ENCODE data around the gene GPER1.

Gene GPER1

DNA sequence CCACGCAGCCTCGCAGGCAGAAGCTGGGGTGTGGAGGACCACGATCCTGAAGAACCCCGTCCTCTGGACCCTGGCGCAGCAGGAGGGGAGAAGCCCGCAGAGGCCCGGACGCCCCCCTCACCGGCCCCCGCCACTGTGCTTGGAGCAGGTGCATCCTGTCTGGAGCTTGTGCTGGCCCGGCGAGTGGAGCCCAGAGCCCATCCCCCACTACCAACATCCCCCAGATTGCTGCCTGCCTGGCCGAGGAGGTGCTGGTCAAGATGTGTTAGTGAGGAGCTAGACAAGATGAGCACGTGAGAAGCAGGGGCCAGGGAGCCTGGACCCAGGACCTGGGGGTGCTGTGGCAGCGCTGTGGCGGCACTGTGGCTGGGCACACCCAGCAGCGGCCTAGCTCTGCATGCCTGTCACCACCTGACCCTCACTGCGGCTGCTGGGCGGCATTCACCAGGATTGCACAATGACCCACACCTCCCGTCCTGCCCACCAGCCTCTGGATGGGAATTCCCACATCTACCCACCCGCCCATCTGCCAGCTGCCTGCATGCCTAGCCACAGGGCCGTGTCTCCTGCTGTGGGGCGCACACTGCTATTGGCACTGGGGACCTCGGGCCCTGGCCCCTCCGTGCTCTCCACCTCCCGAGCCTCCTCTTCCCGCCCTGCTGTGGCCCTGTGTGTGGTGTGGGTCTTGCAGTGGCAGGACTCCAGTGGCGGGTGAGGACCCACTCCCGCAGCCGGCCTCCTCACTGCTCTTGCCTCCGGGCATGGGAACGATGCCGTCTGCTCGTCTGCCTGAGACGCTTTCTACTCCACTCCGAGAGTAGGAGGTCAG lies 31.7 kb upstream of the GPER1 start:
- no peak for TF ChIP-seq FOXP2 (optimal IDR thresholded peaks at IDR 0.05; ENCODE audit: borderline replicate concordance, extremely low read depth, extremely low read length, insufficient read depth)
- no peak for TF ChIP-seq POLR2AphosphoS5 (IDR thresholded peaks at IDR 0.05; ENCODE audit: low read depth, low read length)
- TF ChIP-seq SIN3A (IDR thresholded peaks at IDR 0.05; ENCODE audit: borderline replicate concordance, insufficient read depth, low read length): no peak
- TF ChIP-seq REST (IDR thresholded peaks at IDR 0.05; ENCODE audit: insufficient read depth in 1 of 2, low read depth in 2 of 2, low read length in 2 of 2): no peak
- TF ChIP-seq TAF1 (IDR thresholded peaks at IDR 0.05; ENCODE audit: borderline replicate concordance, insufficient read depth, low read length): no peak

- TF ChIP-seq TAF1 (IDR thresholded peaks at IDR 0.05; ENCODE audit: borderline replicate concordance, insufficient read depth, low read length) (no peak), REST (IDR thresholded peaks at IDR 0.05; ENCODE audit: insufficient read depth in 1 of 2, low read depth in 2 of 2, low read length in 2 of 2) (no peak), FOXP2 (optimal IDR thresholded peaks at IDR 0.05; ENCODE audit: borderline replicate concordance, extremely low read depth, extremely low read length, insufficient read depth) (no peak), POLR2AphosphoS5 (IDR thresholded peaks at IDR 0.05; ENCODE audit: low read depth, low read length) (no peak), SIN3A (IDR thresholded peaks at IDR 0.05; ENCODE audit: borderline replicate concordance, insufficient read depth, low read length) (no peak)
Measured at GRCh38 chr7:1056785-1057410, 31.0 kb upstream of the GPER1 start.

DNA sequence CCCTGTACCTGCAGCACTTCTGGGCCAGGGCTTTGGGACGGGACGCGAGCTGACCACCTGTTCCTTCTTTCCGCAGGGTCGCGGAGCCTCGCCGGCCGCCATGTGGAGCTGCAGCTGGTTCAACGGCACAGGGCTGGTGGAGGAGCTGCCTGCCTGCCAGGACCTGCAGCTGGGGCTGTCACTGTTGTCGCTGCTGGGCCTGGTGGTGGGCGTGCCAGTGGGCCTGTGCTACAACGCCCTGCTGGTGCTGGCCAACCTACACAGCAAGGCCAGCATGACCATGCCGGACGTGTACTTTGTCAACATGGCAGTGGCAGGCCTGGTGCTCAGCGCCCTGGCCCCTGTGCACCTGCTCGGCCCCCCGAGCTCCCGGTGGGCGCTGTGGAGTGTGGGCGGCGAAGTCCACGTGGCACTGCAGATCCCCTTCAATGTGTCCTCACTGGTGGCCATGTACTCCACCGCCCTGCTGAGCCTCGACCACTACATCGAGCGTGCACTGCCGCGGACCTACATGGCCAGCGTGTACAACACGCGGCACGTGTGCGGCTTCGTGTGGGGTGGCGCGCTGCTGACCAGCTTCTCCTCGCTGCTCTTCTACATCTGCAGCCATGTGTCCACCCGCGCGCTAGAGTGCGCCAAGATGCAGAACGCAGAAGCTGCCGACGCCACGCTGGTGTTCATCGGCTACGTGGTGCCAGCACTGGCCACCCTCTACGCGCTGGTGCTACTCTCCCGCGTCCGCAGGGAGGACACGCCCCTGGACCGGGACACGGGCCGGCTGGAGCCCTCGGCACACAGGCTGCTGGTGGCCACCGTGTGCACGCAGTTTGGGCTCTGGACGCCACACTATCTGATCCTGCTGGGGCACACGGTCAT lies 30.3 kb upstream of the GPER1 start:
- no peak for TF ChIP-seq POLR2AphosphoS5 (IDR thresholded peaks at IDR 0.05; ENCODE audit: low read depth, low read length)
- TF ChIP-seq TAF1 (IDR thresholded peaks at IDR 0.05; ENCODE audit: borderline replicate concordance, insufficient read depth, low read length): no peak
- no peak for TF ChIP-seq REST (IDR thresholded peaks at IDR 0.05; ENCODE audit: insufficient read depth in 1 of 2, low read depth in 2 of 2, low read length in 2 of 2)
- TF ChIP-seq SIN3A (IDR thresholded peaks at IDR 0.05; ENCODE audit: borderline replicate concordance, insufficient read depth, low read length): no peak
- TF ChIP-seq FOXP2 (optimal IDR thresholded peaks at IDR 0.05; ENCODE audit: borderline replicate concordance, extremely low read depth, extremely low read length, insufficient read depth): no peak

DNA sequence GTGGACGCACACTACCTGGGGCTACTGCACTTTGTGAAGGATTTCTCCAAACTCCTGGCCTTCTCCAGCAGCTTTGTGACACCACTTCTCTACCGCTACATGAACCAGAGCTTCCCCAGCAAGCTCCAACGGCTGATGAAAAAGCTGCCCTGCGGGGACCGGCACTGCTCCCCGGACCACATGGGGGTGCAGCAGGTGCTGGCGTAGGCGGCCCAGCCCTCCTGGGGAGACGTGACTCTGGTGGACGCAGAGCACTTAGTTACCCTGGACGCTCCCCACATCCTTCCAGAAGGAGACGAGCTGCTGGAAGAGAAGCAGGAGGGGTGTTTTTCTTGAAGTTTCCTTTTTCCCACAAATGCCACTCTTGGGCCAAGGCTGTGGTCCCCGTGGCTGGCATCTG lies 29.6 kb upstream of the GPER1 start:
- TF ChIP-seq REST (IDR thresholded peaks at IDR 0.05; ENCODE audit: insufficient read depth in 1 of 2, low read depth in 2 of 2, low read length in 2 of 2): no peak
- no peak for TF ChIP-seq TAF1 (IDR thresholded peaks at IDR 0.05; ENCODE audit: borderline replicate concordance, insufficient read depth, low read length)

Measured in PFSK-1 (cell line).